ENCODE results near the gene TRIM4. TPM values are rescaled to one million over a fixed set of nuclear protein-coding genes. Genes with fewer than 3 reads are reported as not detected.
A peak's percentile ranks its signal among the peaks of the same experiment; 100 is the strongest.

The TRIM4 gene
- total RNA-seq, 2 experiments from 2014 or later, result 22.2 to 22.3 TPM

DNA sequence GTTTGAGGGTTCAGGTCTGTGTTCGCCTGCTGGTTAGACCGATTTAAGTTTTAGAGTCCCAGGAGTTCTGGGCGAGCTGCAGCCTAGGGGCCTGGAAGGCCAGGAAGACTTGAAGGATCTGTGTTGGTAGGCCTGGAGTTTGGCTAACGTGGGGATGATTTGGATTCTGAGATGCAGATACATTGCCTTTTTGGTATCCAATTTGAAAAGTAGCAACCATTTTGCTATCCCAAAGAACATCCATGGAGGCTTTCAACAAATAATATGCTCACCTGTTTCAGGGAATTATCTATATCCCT, 433 bp upstream of the TRIM4 start:
- TF ChIP-seq, protein P1, sequence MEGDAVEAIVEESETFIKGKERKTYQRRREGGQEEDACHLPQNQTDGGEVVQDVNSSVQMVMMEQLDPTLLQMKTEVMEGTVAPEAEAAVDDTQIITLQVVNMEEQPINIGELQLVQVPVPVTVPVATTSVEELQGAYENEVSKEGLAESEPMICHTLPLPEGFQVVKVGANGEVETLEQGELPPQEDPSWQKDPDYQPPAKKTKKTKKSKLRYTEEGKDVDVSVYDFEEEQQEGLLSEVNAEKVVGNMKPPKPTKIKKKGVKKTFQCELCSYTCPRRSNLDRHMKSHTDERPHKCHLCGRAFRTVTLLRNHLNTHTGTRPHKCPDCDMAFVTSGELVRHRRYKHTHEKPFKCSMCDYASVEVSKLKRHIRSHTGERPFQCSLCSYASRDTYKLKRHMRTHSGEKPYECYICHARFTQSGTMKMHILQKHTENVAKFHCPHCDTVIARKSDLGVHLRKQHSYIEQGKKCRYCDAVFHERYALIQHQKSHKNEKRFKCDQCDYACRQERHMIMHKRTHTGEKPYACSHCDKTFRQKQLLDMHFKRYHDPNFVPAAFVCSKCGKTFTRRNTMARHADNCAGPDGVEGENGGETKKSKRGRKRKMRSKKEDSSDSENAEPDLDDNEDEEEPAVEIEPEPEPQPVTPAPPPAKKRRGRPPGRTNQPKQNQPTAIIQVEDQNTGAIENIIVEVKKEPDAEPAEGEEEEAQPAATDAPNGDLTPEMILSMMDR (IDR thresholded peaks at IDR 0.05), result no peak
- Mint-ChIP-seq H3K27ac (peak overlapping the region; percentile 99), H3K4me3 (peak overlapping the region; percentile 97), H3K9me3 (no peaks in the 10 kb centered on the region), H3K36me3 (ENCODE audit: low read depth) (peaks cover 34% of the 10 kb centered on the region), H3K27me3 (no peaks in the 10 kb centered on the region), H3K4me1 (ENCODE audit: low read depth) (peaks cover 40% of the 10 kb centered on the region)
- ChIA-PET POLR2A (interaction anchor here (0.6 to 2.7 kb wide), 12 partner anchors 10 to 1306 kb away, joined by 3 to 16 read pairs (median 4); partner anchors contain the start of genes GJC3, ZKSCAN5 and ZNF655), CTCF (interaction anchor here (0.6 to 11.0 kb wide), 12 partner anchors 10 to 362 kb away, joined by 3 to 189 read pairs (median 4); partner anchors contain the start of genes GJC3 and ZNF655)
- DNase-seq (no peak), ATAC-seq (no peak)
- intact Hi-C loops (cut with micrococcal nuclease), result loop anchor here (10.0 kb wide), 2 partner anchors 165 to 205 kb away; partner anchors contain the start of genes COPS6, MBLAC1 and ZNF3

DNA sequence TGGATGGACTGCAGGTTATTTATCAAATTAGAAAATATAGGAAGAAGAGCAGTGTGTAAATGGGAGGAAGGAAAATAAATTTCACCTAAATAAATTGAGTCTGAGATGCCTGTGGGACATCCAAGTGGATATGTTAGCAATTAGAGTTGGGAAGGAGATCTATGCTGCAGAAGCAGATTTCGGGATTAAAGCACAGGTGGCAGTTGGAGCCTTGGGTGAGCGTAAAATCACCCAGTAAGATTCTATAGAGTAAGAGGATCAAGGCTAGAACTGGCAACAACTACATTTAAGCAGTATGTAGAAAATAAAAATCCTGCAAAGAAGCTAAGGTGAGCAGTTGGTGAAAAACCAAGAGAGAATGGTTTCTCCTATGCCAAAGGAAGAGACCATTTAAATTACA, 8.4 kb downstream of the TRIM4 start:
- intact Hi-C loops (cut with micrococcal nuclease), result loop anchor here (10.0 kb wide), 2 partner anchors 174 to 214 kb away; partner anchors contain the start of genes COPS6, MBLAC1 and ZNF3

DNA sequence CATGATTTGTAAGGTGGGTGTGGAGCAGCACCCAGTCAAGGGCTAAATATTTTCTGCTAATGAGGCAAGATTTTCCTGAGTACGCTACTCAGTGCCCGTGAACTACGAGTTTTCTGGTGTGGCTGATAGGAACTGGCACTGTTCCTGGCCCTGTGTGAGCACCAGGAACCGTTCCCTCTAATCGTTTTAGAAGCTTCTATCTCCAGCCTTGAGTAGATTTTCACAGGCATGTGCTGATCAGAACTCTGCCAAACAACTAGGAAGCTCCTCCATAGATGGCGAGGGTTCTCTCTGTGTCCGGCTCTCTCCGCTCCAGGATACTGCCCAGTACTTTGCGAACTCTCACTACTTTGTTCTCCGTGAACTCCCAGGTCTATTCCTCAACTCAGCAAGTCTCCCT, 17.7 kb downstream of the TRIM4 start:
- Mint-ChIP-seq H3K27me3 (no peaks in the 10 kb centered on the region), H3K36me3 (ENCODE audit: low read depth) (peaks cover 55% of the 10 kb centered on the region), H3K4me3 (no peak overlapping the region), H3K9me3 (no peaks in the 10 kb centered on the region), H3K4me1 (ENCODE audit: low read depth) (peaks cover 8% of the 10 kb centered on the region), H3K27ac (no peak overlapping the region)
- no peak for ATAC-seq
- DNase-seq, result no peak
- TF ChIP-seq, protein P1 (IDR thresholded peaks at IDR 0.05), result no peak
- POLR2A ChIA-PET, result interaction anchor here (1.5 kb wide), 1 partner anchor 16 kb away, joined by 3 read pairs; no protein-coding TSS in a partner anchor
- intact Hi-C loops (cut with micrococcal nuclease), result no loop called here
- CTCF ChIA-PET, result no interaction called here

More for the DNA sequence above, 8.4 kb downstream of the TRIM4 start:
- Mint-ChIP-seq H3K9me3 (no peaks in the 10 kb centered on the region), H3K27me3 (no peaks in the 10 kb centered on the region), H3K36me3 (ENCODE audit: low read depth) (peaks cover 55% of the 10 kb centered on the region), H3K4me1 (ENCODE audit: low read depth) (peaks cover 47% of the 10 kb centered on the region), H3K27ac (peak overlapping the region; percentile 63), H3K4me3 (no peak overlapping the region)
- ChIA-PET CTCF (interaction anchor here (1.0 to 11.0 kb wide), 2 partner anchors 82 to 386 kb away, joined by 4 to 189 read pairs; no protein-coding TSS in a partner anchor), POLR2A (no interaction called here)
- TF ChIP-seq, protein P1 (IDR thresholded peaks at IDR 0.05), result no peak
- DNase-seq (no peak), ATAC-seq (no peak)

DNA sequence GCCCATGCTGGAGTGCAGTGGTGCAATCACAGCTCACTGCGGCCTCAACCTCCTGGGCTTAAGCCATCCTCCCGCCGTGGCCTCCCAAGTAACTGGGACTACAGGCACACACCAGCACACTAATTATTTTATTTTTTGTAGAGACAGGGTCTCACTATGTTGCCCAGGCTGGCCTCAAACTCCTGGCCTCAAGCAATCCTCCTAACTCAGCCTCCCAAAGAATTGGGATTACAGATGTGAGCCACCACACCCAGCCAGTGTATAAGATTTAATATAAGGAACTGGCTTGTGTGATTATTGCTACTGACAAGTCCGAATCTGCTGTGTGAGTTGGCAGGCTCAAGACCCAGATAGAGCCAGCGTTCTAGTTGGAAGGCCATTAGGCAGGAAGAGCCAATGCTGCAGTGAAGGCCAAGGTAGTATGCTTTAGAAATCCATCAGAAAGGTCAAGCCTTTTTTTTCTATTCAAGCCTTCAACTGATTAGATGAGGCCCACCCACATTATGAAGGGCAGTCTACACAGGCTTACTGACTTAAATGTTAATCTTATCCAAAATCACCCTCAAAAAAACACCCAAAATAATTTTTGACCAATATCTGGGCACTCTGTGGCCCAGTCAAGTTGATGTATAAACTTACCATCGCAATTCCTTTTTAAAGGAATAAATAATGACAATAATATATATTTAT, 19.4 kb downstream of the TRIM4 start:
- CTCF ChIA-PET, result no interaction called here
- H3K9me3 Mint-ChIP-seq, result no peaks in the 10 kb centered on the region
- peaks cover 8% of the 10 kb centered on the region for H3K4me1 Mint-ChIP-seq (ENCODE audit: low read depth)
- H3K27me3 Mint-ChIP-seq, result no peaks in the 10 kb centered on the region
- H3K4me3 Mint-ChIP-seq, result no peak overlapping the region
- H3K36me3 Mint-ChIP-seq (ENCODE audit: low read depth), result peaks cover 47% of the 10 kb centered on the region
- TF ChIP-seq, protein P1 (IDR thresholded peaks at IDR 0.05), result no peak
- DNase-seq, result no peak
- no peak overlapping the region for H3K27ac Mint-ChIP-seq
- POLR2A ChIA-PET, result no interaction called here
- no peak for ATAC-seq
- intact Hi-C loops (cut with micrococcal nuclease), result no loop called here

DNA sequence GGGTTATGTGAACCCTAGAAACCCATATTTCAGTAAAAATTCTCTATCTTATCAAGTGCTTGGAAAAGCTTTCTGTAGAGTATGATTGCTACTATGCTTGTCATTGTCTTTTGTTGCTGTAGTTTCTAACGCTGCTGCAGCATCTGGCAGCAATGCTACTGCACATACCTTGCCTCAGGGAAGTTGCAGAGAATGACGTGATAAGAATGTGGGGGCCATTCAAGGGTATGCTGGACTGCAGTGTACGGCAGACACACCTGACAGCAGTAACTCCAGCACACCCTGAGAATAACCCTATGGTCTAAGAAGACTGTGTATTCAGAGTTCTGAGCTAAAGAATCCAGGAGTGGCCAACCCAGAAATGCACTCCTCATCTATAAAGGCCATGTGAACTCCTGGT, 20.5 kb downstream of the TRIM4 start:
- no peak overlapping the region for H3K4me3 Mint-ChIP-seq
- CTCF ChIA-PET, result no interaction called here
- POLR2A ChIA-PET, result no interaction called here
- no peak overlapping the region for H3K27ac Mint-ChIP-seq
- DNase-seq, result no peak
- peaks cover 43% of the 10 kb centered on the region for H3K36me3 Mint-ChIP-seq (ENCODE audit: low read depth)
- no peak for ATAC-seq
- TF ChIP-seq, protein P1 (IDR thresholded peaks at IDR 0.05), result no peak
- H3K9me3 Mint-ChIP-seq, result no peaks in the 10 kb centered on the region
- H3K27me3 Mint-ChIP-seq, result no peaks in the 10 kb centered on the region
- intact Hi-C loops (cut with micrococcal nuclease), result no loop called here
- peaks cover 8% of the 10 kb centered on the region for H3K4me1 Mint-ChIP-seq (ENCODE audit: low read depth)
